ENCODE data around the gene NOX5. TPM values are rescaled to one million over a fixed set of nuclear protein-coding genes. Genes with fewer than 3 reads are reported as not detected.

The NOX5 gene
- total and polyA plus RNA-seq, 2 donors (not counting 1 experiment from before 2014, with no cell fraction given), result 0.01 to 0.05 TPM

- H3K4me2 ChIP-seq (replicated peaks; ENCODE audit: low read depth, low read length, poor library complexity, severe bottlenecking), result no peak overlapping the region
- no peaks in the 10 kb centered on the region for H4K20me1 ChIP-seq (ENCODE audit: control insufficient read depth, insufficient read depth, low read length, poor library complexity, severe bottlenecking)
- peaks cover 18% of the 10 kb centered on the region for H3K27me3 Mint-ChIP-seq
- no peak overlapping the region for H3K4me3 ChIP-seq (ENCODE audit: control extremely low read depth in 1 of 5, extremely low read depth in 1 of 5, insufficient read depth in 1 of 5, low read depth in 2 of 5, low read length in 4 of 5)
- H3K9me3 Mint-ChIP-seq (ENCODE audit: insufficient read depth), result peaks cover 4% of the 10 kb centered on the region
- WGBS (ENCODE audit: insufficient coverage), result 80% methylated on average over 1 of the region's 4 CpGs
- no peaks in the 10 kb centered on the region for H3K4me1 ChIP-seq (ENCODE audit: control insufficient read depth in 2 of 2, insufficient read depth in 2 of 2, low read length in 2 of 2)
- no peak for DNase-seq
- H3K4me3 Mint-ChIP-seq, result no peak overlapping the region
- CTCF ChIA-PET, result no interaction called here
- no peaks in the 10 kb centered on the region for H3K27me3 ChIP-seq (replicated peaks in 1 of 4; ENCODE audit: control extremely low read depth in 1 of 4, control insufficient read depth in 3 of 4, insufficient read depth in 4 of 4, low read length in 3 of 4)
- no peak overlapping the region for H3K9ac ChIP-seq (ENCODE audit: low read length)
- peaks cover 0 to 21% (median 3%) of the 10 kb centered on the region in 3 donors for H3K9me3 ChIP-seq (ENCODE audit: control extremely low read depth in 1 of 3, control insufficient read depth in 2 of 3, insufficient read depth in 1 of 3, low read length in 2 of 3)
- no peak for ATAC-seq (ENCODE audit: low read depth)
- H3K27ac Mint-ChIP-seq, result no peak overlapping the region
- no peak overlapping the region for H3K27ac ChIP-seq (ENCODE audit: low read length in 2 of 2)
- no peaks in the 10 kb centered on the region for H3K36me3 ChIP-seq (replicated peaks in 1 of 2; ENCODE audit: control extremely low read depth in 1 of 2, control insufficient read depth in 1 of 2, extremely low read depth in 1 of 2, insufficient read depth in 2 of 2, low read length in 1 of 2)
- TF ChIP-seq EZH2 (IDR thresholded peaks at IDR 0.05; ENCODE audit: borderline replicate concordance, insufficient read depth, low read depth, low read length, poor library complexity, severe bottlenecking) (no peak), CTCF (IDR thresholded peaks at IDR 0.05) (no peak)
- no peak overlapping the region for H2AFZ ChIP-seq (ENCODE audit: insufficient read depth, low read depth, low read length, poor library complexity, severe bottlenecking)
- H3K4me1 Mint-ChIP-seq, result no peaks in the 10 kb centered on the region
- intact Hi-C loops (cut with micrococcal nuclease), result no loop called here
- no peaks in the 10 kb centered on the region for H3K79me2 ChIP-seq (ENCODE audit: control insufficient read depth, insufficient read depth, low read length)
- POLR2A ChIA-PET, result no interaction called here
These were observed 629 bp upstream of the NOX5 start for GRCh38 chr15:69013726-69014406.

- CTCF ChIA-PET, result no interaction called here
- Histone ChIP-seq H3K4me3 (ENCODE audit: control extremely low read depth in 1 of 5, extremely low read depth in 1 of 5, insufficient read depth in 1 of 5, low read depth in 2 of 5, low read length in 4 of 5) (no peak overlapping the region), H3K27ac (ENCODE audit: low read length in 2 of 2) (no peak overlapping the region), H3K27me3 (replicated peaks in 1 of 4; ENCODE audit: control extremely low read depth in 1 of 4, control insufficient read depth in 3 of 4, insufficient read depth in 4 of 4, low read length in 3 of 4) (no peaks in the 10 kb centered on the region), H3K4me2 (replicated peaks; ENCODE audit: low read depth, low read length, poor library complexity, severe bottlenecking) (no peak overlapping the region), H3K4me1 (ENCODE audit: control insufficient read depth in 2 of 2, insufficient read depth in 2 of 2, low read length in 2 of 2) (no peaks in the 10 kb centered on the region), H4K20me1 (ENCODE audit: control insufficient read depth, insufficient read depth, low read length, poor library complexity, severe bottlenecking) (no peaks in the 10 kb centered on the region), H2AFZ (ENCODE audit: insufficient read depth, low read depth, low read length, poor library complexity, severe bottlenecking) (no peak overlapping the region), H3K79me2 (ENCODE audit: control insufficient read depth, insufficient read depth, low read length) (no peaks in the 10 kb centered on the region), H3K9me3 (ENCODE audit: control extremely low read depth in 1 of 3, control insufficient read depth in 2 of 3, insufficient read depth in 1 of 3, low read length in 2 of 3) (peaks cover 0 to 10% (median 0%) of the 10 kb centered on the region in 3 donors), H3K9ac (ENCODE audit: low read length) (no peak overlapping the region), H3K36me3 (replicated peaks in 1 of 2; ENCODE audit: control extremely low read depth in 1 of 2, control insufficient read depth in 1 of 2, extremely low read depth in 1 of 2, insufficient read depth in 2 of 2, low read length in 1 of 2) (no peaks in the 10 kb centered on the region)
- DNase-seq (no peak), ATAC-seq (ENCODE audit: low read depth) (no peak)
- WGBS (ENCODE audit: insufficient coverage), result 83% methylated on average over 6 of the region's 7 CpGs
- Mint-ChIP-seq H3K27me3 (peaks cover 18% of the 10 kb centered on the region), H3K4me1 (no peaks in the 10 kb centered on the region), H3K27ac (no peak overlapping the region), H3K9me3 (ENCODE audit: insufficient read depth) (no peaks in the 10 kb centered on the region), H3K4me3 (no peak overlapping the region)
- intact Hi-C loops (cut with micrococcal nuclease), result no loop called here
- POLR2A ChIA-PET, result no interaction called here
- TF ChIP-seq EZH2 (IDR thresholded peaks at IDR 0.05; ENCODE audit: borderline replicate concordance, insufficient read depth, low read depth, low read length, poor library complexity, severe bottlenecking) (no peak), CTCF (IDR thresholded peaks at IDR 0.05) (no peak)
These were observed 1.1 kb downstream of the NOX5 start for GRCh38 chr15:69015591-69015990.
